ENCODE data around the gene FSTL4.

GRCh38 chr5:133147411-133147810 lies 464.9 kb downstream of the FSTL4 start:
- TF ChIP-seq POLR2A (IDR thresholded peaks at IDR 0.05) = no peak
- TF ChIP-seq CTCF (IDR thresholded peaks at IDR 0.05 in 4 of 5, conservative IDR thresholded peaks at IDR 0.05 in 1 of 5) = no peak

Data from gastrocnemius medialis (tissue), 4 donors.